NCI-H345 treated with DMSO at 0.1 percent for 48 hours (cell line): ENCODE measurements around the gene ANGPTL3.
"Not testable (repeated sequence)": the region's sequence is repeated elsewhere in the genome, so short reads cannot be mapped to it uniquely, and the experiment has no call there.

Experiments
- DNase-seq: peaks from one replicate; lab custom pipeline; 2025; ENCODE audit not compliant: unreplicated experiment; lab: John Stamatoyannopoulos, UW

ANGPTL3 gene, protein sequence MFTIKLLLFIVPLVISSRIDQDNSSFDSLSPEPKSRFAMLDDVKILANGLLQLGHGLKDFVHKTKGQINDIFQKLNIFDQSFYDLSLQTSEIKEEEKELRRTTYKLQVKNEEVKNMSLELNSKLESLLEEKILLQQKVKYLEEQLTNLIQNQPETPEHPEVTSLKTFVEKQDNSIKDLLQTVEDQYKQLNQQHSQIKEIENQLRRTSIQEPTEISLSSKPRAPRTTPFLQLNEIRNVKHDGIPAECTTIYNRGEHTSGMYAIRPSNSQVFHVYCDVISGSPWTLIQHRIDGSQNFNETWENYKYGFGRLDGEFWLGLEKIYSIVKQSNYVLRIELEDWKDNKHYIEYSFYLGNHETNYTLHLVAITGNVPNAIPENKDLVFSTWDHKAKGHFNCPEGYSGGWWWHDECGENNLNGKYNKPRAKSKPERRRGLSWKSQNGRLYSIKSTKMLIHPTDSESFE

DNA sequence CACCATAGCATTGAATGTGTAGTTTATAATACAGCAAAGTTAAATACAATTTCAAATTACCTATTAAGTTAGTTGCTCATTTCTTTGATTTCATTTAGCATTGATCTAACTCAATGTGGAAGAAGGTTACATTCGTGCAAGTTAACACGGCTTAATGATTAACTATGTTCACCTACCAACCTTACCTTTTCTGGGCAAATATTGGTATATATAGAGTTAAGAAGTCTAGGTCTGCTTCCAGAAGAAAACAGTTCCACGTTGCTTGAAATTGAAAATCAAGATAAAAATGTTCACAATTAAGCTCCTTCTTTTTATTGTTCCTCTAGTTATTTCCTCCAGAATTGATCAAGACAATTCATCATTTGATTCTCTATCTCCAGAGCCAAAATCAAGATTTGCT lies at the start of gene ANGPTL3:
TSS of gene ANGPTL3 (plus strand) at position 240 of the 400 bp plus-strand sequence. CDS start at position 287, 47 bp downstream.
- DNase-seq: no peak

GRCh38 chr1:62561306-62561705 lies 36.0 kb upstream of the ANGPTL3 start:
- no peak for DNase-seq

DNA sequence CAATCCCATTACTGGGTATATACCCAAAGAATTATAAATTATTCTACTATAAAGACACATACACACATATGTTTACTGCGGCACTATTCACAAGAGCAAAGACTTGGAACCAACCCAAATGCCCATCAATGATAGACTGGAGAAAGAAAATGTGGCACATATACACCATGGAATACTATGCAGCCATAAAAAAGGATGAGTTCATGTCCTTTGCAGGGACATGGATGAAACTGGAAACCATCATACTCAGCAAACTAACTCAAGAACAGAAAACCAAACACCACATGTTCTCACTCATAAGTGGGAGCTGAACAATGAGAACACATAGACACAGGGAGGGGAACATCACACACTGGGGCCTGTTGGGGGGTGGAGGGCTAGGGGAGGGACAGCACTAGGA lies 30.1 kb upstream of the ANGPTL3 start:
- not testable (repeated sequence) for DNase-seq

DNA sequence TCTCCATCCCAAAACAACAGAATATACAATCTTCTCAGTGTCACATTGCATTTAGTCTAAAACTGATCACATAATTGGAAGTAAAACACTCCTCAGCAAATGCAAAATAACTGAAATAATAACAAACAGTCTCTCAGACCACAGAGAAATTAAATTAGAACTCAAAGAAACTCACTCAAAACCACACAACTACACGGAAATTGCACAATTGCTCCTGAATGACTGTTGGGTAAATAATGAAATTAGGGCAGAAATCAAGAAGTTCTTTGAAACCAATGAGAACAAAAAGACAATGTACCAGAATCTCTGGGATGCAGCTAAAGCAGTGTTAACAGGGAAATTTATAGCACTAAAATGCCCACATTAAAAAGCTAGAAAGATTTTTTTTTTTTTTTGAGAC lies 29.4 kb upstream of the ANGPTL3 start:
- DNase-seq: not testable (repeated sequence)

DNA sequence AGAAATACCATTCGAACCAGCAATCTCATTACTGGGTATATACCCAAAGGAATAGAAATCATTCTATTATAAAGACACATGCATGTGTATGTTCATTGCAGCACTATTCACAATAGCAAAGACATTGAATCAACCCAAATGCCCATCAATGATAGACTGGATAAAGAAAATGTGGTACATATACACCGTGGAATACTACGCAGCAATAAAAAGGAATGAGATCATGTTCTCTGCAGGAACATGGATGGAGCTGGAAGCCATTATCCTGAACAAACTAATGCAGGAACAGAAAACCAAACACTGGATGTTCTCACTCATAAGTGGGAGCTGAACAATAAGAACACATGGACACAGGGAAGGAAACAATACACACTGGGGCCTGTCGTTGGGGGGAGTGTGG lies 25.8 kb upstream of the ANGPTL3 start:
- DNase-seq: not testable (repeated sequence)

- no peak for DNase-seq
Measured at GRCh38 chr1:62572476-62572875, 24.8 kb upstream of the ANGPTL3 start.

DNA sequence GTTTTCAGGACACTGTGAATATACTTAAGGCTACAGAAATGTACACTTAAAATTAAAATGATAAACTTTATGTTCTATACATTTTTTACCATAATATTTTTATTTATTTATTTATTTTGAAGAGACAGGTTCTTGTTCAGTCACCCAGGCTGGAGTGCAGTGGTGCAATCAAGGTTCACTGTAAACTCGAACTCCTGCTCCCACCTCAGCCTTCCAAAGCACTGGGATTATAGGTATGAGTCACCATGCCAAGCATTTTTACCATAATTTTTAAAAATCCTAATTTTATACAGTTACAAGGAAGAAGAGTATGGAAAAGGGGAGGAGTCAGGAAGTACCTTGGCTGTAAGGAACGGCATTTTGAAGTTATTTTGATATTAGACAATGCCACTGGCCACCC lies 23.6 kb upstream of the ANGPTL3 start:
- DNase-seq: no peak

DNA sequence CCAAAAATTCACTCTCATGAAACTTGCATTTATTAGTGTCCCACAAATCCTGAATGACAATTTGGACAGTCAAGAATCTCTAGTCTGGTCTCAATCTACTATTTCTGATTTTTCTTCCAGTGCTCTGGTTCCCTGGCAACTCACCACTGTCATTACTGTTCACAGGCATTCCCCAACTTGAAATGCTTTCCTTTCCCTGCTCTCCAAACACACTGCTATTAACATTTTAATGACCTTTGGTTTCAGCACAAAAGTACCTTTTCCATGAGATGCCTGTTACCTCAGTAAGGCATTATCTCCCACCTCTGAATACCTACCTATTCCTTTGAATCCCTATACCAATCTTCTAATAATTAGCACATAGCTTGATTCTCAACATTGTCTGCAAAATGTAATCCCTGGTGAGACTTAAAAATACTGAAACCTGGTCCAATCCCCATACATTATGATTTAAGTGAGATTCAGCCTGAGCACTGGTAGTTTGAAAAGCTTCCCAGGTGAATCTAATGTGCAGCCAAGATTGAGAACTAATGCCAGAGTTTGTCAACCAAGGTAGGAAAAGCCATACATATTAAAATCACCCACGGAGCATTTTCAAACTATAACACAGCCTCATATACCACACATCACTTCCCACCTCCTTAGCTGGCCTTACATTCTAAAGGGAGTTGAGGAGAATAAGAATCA lies 11.7 kb upstream of the ANGPTL3 start:
- DNase-seq: no peak

GRCh38 chr1:62588000-62588399 lies 9.3 kb upstream of the ANGPTL3 start:
- DNase-seq: no peak

- DNase-seq: no peak
Measured at GRCh38 chr1:62589321-62589720, 8.0 kb upstream of the ANGPTL3 start.

GRCh38 chr1:62590255-62590969 lies 6.9 kb upstream of the ANGPTL3 start:
- no peak for DNase-seq

GRCh38 chr1:62590970-62591368 lies 6.4 kb upstream of the ANGPTL3 start:
- no peak for DNase-seq

DNA sequence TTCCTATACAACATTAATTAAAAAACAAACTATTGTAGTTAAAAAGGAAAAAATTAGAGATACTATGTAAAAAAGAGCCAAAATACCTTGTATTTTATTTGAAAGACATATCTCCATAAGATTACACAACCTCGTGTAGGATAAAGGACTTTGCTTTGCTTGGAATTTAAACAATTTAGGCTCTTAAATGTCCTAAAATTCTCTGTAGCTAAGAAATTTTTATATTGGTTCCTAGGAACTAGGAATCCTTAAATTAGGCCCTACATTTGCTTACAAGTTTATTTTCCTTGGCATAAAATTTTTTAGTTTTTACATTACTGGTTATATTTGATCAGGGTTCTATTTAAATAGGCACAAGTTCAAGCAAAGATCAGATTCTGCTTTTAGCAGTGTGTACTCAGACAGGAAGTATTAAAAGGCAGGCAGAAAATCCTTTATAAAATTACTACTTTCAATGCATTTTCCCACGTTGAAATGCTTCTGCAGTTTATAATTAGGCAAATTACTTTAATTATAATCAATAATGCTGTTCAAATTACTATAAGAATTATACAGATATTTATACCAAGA lies 3.4 kb upstream of the ANGPTL3 start:
- DNase-seq: no peak

- no peak for DNase-seq
Measured at GRCh38 chr1:62595647-62596046, 1.7 kb upstream of the ANGPTL3 start.

- DNase-seq: no peak
Measured at GRCh38 chr1:62599044-62599443, 1.7 kb downstream of the ANGPTL3 start.

DNA sequence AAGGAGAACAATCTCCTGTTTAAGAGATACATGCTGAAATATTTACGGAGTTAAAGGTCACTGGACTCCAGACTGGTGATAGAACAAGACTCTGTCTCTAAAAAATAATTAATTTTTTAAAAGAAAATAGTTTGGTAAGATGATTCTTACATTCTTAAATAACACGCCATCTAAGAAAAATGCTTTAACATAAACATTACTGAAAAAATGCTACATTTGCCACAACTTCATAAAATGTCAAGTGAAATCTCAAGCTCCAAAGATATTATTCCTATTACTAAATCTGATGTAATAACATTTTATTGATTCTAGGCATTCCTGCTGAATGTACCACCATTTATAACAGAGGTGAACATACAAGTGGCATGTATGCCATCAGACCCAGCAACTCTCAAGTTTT lies 4.1 kb downstream of the ANGPTL3 start:
- DNase-seq: no peak

DNA sequence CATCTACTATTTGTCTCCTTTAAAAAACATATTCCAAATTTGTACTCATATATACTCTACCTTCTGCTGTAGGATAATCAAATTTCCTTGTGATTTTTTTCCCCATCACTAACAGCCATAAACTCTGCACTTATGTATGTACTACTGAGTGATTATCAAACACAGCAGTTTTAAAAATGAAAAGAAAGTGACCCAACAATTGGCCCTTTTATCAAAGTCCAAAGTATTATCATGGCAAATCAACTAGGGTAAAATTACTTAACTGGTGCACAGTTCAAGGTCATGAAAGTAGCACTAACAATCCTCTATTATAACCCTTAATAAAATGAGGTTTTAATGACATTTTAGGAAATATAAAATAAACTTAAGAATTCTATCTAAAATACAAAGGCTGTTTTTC lies 11.6 kb downstream of the ANGPTL3 start:
- no peak for DNase-seq

DNA sequence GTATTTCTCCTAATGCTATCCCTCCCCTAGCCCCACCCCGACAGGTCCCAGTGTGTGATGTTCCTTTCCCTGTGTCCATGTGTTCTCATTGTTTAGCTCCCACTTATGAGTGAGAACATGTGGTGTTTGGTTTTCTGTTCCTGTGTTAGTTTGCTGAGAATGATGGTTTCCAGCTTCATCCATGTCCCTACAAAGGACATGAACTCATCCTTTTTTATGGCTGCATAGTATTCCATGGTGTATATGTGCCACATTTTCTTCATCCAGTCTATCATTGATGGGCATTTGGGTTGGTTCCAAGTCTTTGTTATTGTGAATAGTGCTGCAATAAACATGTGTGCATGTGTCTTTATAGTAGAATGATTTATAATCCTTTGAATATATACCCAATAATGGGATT lies 13.3 kb downstream of the ANGPTL3 start:
- DNase-seq: not testable (repeated sequence)

- no peak for DNase-seq
Measured at GRCh38 chr1:62612770-62613169, 15.4 kb downstream of the ANGPTL3 start.

DNA sequence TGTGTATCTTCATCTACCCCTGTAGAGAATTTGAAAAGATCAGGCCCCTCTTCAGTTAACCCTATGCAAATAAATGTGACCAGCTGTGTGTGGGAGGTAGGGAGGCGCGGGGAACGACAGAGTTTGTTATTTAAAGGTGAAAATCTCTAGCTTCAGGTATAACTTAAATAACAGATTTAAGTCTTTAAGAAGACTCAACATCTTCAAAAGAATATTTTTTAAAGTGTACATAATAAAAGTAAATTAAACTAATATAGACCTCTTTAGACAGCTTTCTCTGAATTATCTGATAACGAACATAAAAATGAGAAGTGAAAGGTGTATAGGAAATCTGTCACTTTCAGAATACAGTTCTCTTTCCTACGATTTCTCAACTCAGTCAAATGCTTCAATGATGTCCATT lies 16.0 kb downstream of the ANGPTL3 start:
- no peak for DNase-seq

- no peak for DNase-seq
Measured at GRCh38 chr1:62613890-62614289, 16.6 kb downstream of the ANGPTL3 start.
